Thymus (tissue), 11 donors: Measurements from ENCODE around the gene SPIN1. TPM values are rescaled to one million over a fixed set of nuclear protein-coding genes. Genes with fewer than 3 reads are reported as not detected.
A peak's percentile ranks its signal among the peaks of the same experiment; 100 is the strongest.

Experiments used
- DNase-seq, 9 donors: peaks; one replicate each; pipeline ENCODE4 v3.0.0-alpha.2; 2013; ENCODE audit warnings: low spot score in 9 of 9, low read depth in 6 of 9, missing footprints in 1 of 9
- H3K27ac ChIP-seq, 2 donors: one replicate each; pipeline ENCODE4 v1.5.1; 2013; ENCODE audit warnings: control low read depth in 1 of 2, low read depth in 1 of 2, low read length in 1 of 2, mild to moderate bottlenecking in 1 of 2, moderate library complexity in 1 of 2
- H3K27me3 ChIP-seq, 2 donors: one replicate each; pipeline ENCODE4 v1.5.1; 2013; ENCODE audit warnings: low read length in 1 of 2; ENCODE audit not compliant: control insufficient read depth in 2 of 2, insufficient read depth in 1 of 2
- H3K36me3 ChIP-seq, 2 donors: one replicate each; pipeline ENCODE4 v1.5.1; 2013; ENCODE audit warnings: low read length in 1 of 2, mild to moderate bottlenecking in 1 of 2, moderate library complexity in 1 of 2; ENCODE audit not compliant: control insufficient read depth in 2 of 2, insufficient read depth in 2 of 2
- H3K4me1 ChIP-seq, 2 donors: one replicate each; pipeline ENCODE4 v1.5.1; 2013; ENCODE audit warnings: low read length in 2 of 2; ENCODE audit not compliant: control insufficient read depth in 2 of 2, insufficient read depth in 2 of 2
- H3K4me3 ChIP-seq, 2 donors: one replicate each; pipeline ENCODE4 v1.5.1; 2013; ENCODE audit warnings: low read length in 2 of 2, control low read depth in 1 of 2, mild to moderate bottlenecking in 1 of 2
- H3K9me3 ChIP-seq, 2 donors: one replicate each; pipeline ENCODE4 v1.5.1; 2013; ENCODE audit warnings: low read length in 1 of 2, mild to moderate bottlenecking in 1 of 2; ENCODE audit not compliant: control insufficient read depth in 2 of 2, insufficient read depth in 1 of 2
- WGBS: extraction: QIAGEN DNeasy Blood & Tissue Kit; methylation state at CpG from one replicate; pipeline ENCODE4 v1.1.7; 2013; 5-methylcytosine and 5-hydroxymethylcytosine counted together
- polyA plus RNA-seq: library from polyadenylated mRNA; stranded (reverse); fragments of 200-250 nt; gene quantifications from one replicate; pipeline ENCODE4 v1.2.3, GENCODE V29; 2013
- total RNA-seq: library from RNA; stranded (reverse); fragments of 120-200 nt; gene quantifications from one replicate; pipeline ENCODE4 v1.2.4, GENCODE V29; 2013
- donor health status: healthy.

SPIN1 gene
- total and polyA plus RNA-seq, 2 donors = 36.9 to 41.0 TPM

- WGBS = 97% methylated on average over 5 of the region's 5 CpGs
- peaks cover 7 to 10% of the 10 kb centered on the region in 2 donors for H3K36me3 ChIP-seq
- no peaks in the 10 kb centered on the region for H3K4me1 ChIP-seq
- H3K4me3 ChIP-seq = no peak overlapping the region
- no peaks in the 10 kb centered on the region for H3K9me3 ChIP-seq
- DNase-seq = no peak
- no peak overlapping the region for H3K27ac ChIP-seq
- no peaks in the 10 kb centered on the region for H3K27me3 ChIP-seq
Observed at GRCh38 chr9:88458716-88459465, 70.6 kb downstream of the SPIN1 start.

GRCh38 chr9:88460587-88461332, 72.5 kb downstream of the SPIN1 start:
- DNase-seq = no peak
- Histone ChIP-seq H3K4me1 (no peaks in the 10 kb centered on the region), H3K4me3 (no peak overlapping the region), H3K9me3 (no peaks in the 10 kb centered on the region), H3K27ac (no peak overlapping the region), H3K36me3 (peaks cover 7 to 10% of the 10 kb centered on the region in 2 donors), H3K27me3 (no peaks in the 10 kb centered on the region)
- 96% methylated on average over 3 of the region's 3 CpGs for WGBS

- no peak for DNase-seq
- Histone ChIP-seq H3K27me3 (no peaks in the 10 kb centered on the region), H3K4me3 (no peak overlapping the region), H3K9me3 (no peaks in the 10 kb centered on the region), H3K36me3 (peaks cover 7 to 10% of the 10 kb centered on the region in 2 donors), H3K4me1 (no peaks in the 10 kb centered on the region), H3K27ac (no peak overlapping the region)
- WGBS = over 99% methylated on average over 6 of the region's 6 CpGs
Observed at GRCh38 chr9:88462191-88462590, 73.9 kb downstream of the SPIN1 start.

GRCh38 chr9:88464851-88465250, 76.6 kb downstream of the SPIN1 start:
- DNase-seq = no peak
- WGBS = 95% methylated on average over 1 of the region's 1 CpG
- H3K27me3 ChIP-seq = no peaks in the 10 kb centered on the region
- H3K4me1 ChIP-seq = no peaks in the 10 kb centered on the region
- H3K9me3 ChIP-seq = no peaks in the 10 kb centered on the region
- H3K27ac ChIP-seq = no peak overlapping the region
- peaks cover 17 to 26% of the 10 kb centered on the region in 2 donors for H3K36me3 ChIP-seq
- H3K4me3 ChIP-seq = no peak overlapping the region

- no peak overlapping the region for H3K27ac ChIP-seq
- H3K27me3 ChIP-seq = no peaks in the 10 kb centered on the region
- peaks cover 12 to 26% of the 10 kb centered on the region in 2 donors for H3K36me3 ChIP-seq
- H3K4me3 ChIP-seq = no peak overlapping the region
- no peaks in the 10 kb centered on the region for H3K4me1 ChIP-seq
- 93% methylated on average over 9 of the region's 9 CpGs for WGBS
- H3K9me3 ChIP-seq = no peaks in the 10 kb centered on the region
- DNase-seq = no peak
Observed at GRCh38 chr9:88468226-88468625, 80.0 kb downstream of the SPIN1 start.

- Histone ChIP-seq H3K27ac (peak overlapping the region in 1 of 2 donors; percentile 88), H3K27me3 (no peaks in the 10 kb centered on the region), H3K4me1 (peaks cover 14% of the 10 kb centered on the region in 2 donors), H3K36me3 (peaks cover 10 to 12% of the 10 kb centered on the region in 2 donors), H3K4me3 (no peak overlapping the region), H3K9me3 (no peaks in the 10 kb centered on the region)
- DNase-seq = peak; percentile 20 to 80 (median 41)
- WGBS = 56% methylated on average over 11 of the region's 11 CpGs
Observed at GRCh38 chr9:88476491-88477271, 88.4 kb downstream of the SPIN1 start.

- WGBS = 99% methylated on average over 3 of the region's 3 CpGs
- peak overlapping the region in 1 of 2 donors; percentile 88 for H3K27ac ChIP-seq
- no peak overlapping the region for H3K4me3 ChIP-seq
- peaks cover 14% of the 10 kb centered on the region in 2 donors for H3K4me1 ChIP-seq
- peaks cover 7 to 12% of the 10 kb centered on the region in 2 donors for H3K36me3 ChIP-seq
- no peaks in the 10 kb centered on the region for H3K27me3 ChIP-seq
- DNase-seq = no peak
- no peaks in the 10 kb centered on the region for H3K9me3 ChIP-seq
Observed at GRCh38 chr9:88477300-88477751, 89.1 kb downstream of the SPIN1 start.

GRCh38 chr9:88478246-88478645, 90.0 kb downstream of the SPIN1 start:
- H3K9me3 ChIP-seq = no peaks in the 10 kb centered on the region
- DNase-seq = no peak
- WGBS = 97% methylated on average over 3 of the region's 3 CpGs
- peaks cover 14% of the 10 kb centered on the region in 2 donors for H3K4me1 ChIP-seq
- peaks cover 7 to 9% of the 10 kb centered on the region in 2 donors for H3K36me3 ChIP-seq
- no peaks in the 10 kb centered on the region for H3K27me3 ChIP-seq
- H3K27ac ChIP-seq = no peak overlapping the region
- H3K4me3 ChIP-seq = no peak overlapping the region
